Astrocyte (in vitro differentiated cells and primary cell): ENCODE results near the gene RAF1. TPM values are rescaled to one million over a fixed set of nuclear protein-coding genes. Genes with fewer than 3 reads are reported as not detected.
"Not testable (repeated sequence)": the region's sequence is repeated elsewhere in the genome, so short reads cannot be mapped to it uniquely, and the experiment has no call there.

Source experiments
- DNase-seq: peaks from one replicate; pipeline ENCODE4 v3.0.0-alpha.2; 2010; ENCODE audit warnings: low read depth
- FAIRE-seq: peaks from 2 replicates; lab custom pipeline; 2011; peaks lifted over from hg19 to GRCh38; lab: Jason Lieb, UNC
- H2AFZ ChIP-seq: 2 replicates; pipeline ENCODE4 v1.6.0; 2012; ENCODE audit warnings: low read depth, low read length, inconsistent platforms
- H3K27ac ChIP-seq: 2 replicates; pipeline ENCODE4 v1.5.1; 2011; ENCODE audit warnings: low read depth, low read length, inconsistent platforms
- H3K27me3 ChIP-seq: 2 replicates; pipeline ENCODE4 v1.6.0; 2011; ENCODE audit warnings: low read length, inconsistent platforms; ENCODE audit not compliant: insufficient read depth
- H3K36me3 ChIP-seq: 2 replicates; pipeline ENCODE4 v1.5.1; 2011; ENCODE audit warnings: low read length, inconsistent platforms; ENCODE audit not compliant: insufficient read depth
- H3K4me1 ChIP-seq: 2 replicates; pipeline ENCODE4 v1.5.1; 2011; ENCODE audit warnings: low read length, inconsistent platforms; ENCODE audit not compliant: insufficient read depth
- H3K4me2 ChIP-seq: 2 replicates; pipeline ENCODE4 v1.6.0; 2012; ENCODE audit warnings: low read length, inconsistent platforms
- H3K4me3 ChIP-seq: 2 replicates; pipeline ENCODE4 v1.5.1; 2011; ENCODE audit warnings: low read depth, mild to moderate bottlenecking, low read length, inconsistent platforms; ENCODE audit not compliant: insufficient read depth
- H3K79me2 ChIP-seq: 2 replicates; pipeline ENCODE4 v1.6.0; 2012; ENCODE audit warnings: mild to moderate bottlenecking, low read length, inconsistent platforms; ENCODE audit not compliant: insufficient read depth
- H3K9ac ChIP-seq: 2 replicates; pipeline ENCODE4 v1.6.0; 2012; ENCODE audit warnings: mild to moderate bottlenecking, low read length, inconsistent platforms
- H3K9me3 ChIP-seq: 2 replicates; pipeline ENCODE4 v1.5.1; 2012; ENCODE audit warnings: low read depth, mild to moderate bottlenecking, low read length, inconsistent platforms; ENCODE audit not compliant: insufficient read depth
- H4K20me1 ChIP-seq: 2 replicates; pipeline ENCODE4 v1.6.0; 2012; ENCODE audit warnings: low read length, inconsistent platforms; ENCODE audit not compliant: insufficient read depth
- H3K27ac Mint-ChIP-seq: one replicate; pipeline ENCODE4 v1.8.0; 2021; ENCODE audit warnings: mild to moderate bottlenecking, mixed read lengths; ENCODE audit not compliant: unreplicated experiment
- H3K27me3 Mint-ChIP-seq: one replicate; pipeline ENCODE4 v1.8.0; 2021; ENCODE audit warnings: low read depth, mixed read lengths; ENCODE audit not compliant: unreplicated experiment
- H3K36me3 Mint-ChIP-seq: one replicate; pipeline ENCODE4 v1.8.0; 2021; ENCODE audit warnings: low read depth, mixed read lengths; ENCODE audit not compliant: unreplicated experiment
- H3K4me1 Mint-ChIP-seq: one replicate; pipeline ENCODE4 v1.8.0; 2021; ENCODE audit warnings: low read depth, mixed read lengths; ENCODE audit not compliant: unreplicated experiment
- H3K4me3 Mint-ChIP-seq: one replicate; pipeline ENCODE4 v1.8.0; 2021; ENCODE audit warnings: mild to moderate bottlenecking, moderate library complexity, mixed read lengths; ENCODE audit not compliant: unreplicated experiment
- H3K9me3 Mint-ChIP-seq: one replicate; pipeline ENCODE4 v1.8.0; 2021; ENCODE audit warnings: mild to moderate bottlenecking, mixed read lengths; ENCODE audit not compliant: unreplicated experiment
- CTCF ChIP-seq: IDR thresholded peaks from 2 replicates; pipeline ENCODE4 v1.5.1; 2011; ENCODE audit warnings: low read depth, mild to moderate bottlenecking, inconsistent platforms, low read length, moderate library complexity; ENCODE audit not compliant: insufficient read depth
- EZH2 ChIP-seq: IDR thresholded peaks from 2 replicates; pipeline ENCODE4 v1.6.1; 2012; ENCODE audit warnings: mild to moderate bottlenecking, low read length, inconsistent platforms; ENCODE audit not compliant: insufficient read depth
- total RNA-seq: library from RNA; stranded (reverse); gene quantifications from 2 replicates; pipeline ENCODE4 v1.2.1, GENCODE V29; 2021

Gene RAF1
- total RNA-seq, 1 donor from 2014 or later = 80.9 TPM

GRCh38 chr3:12627370-12627769, 36.5 kb downstream of the RAF1 start:
- H3K4me1 Mint-ChIP-seq = peaks cover 26% of the 10 kb centered on the region
- H2AFZ ChIP-seq = no peak overlapping the region
- no peaks in the 10 kb centered on the region for H3K27me3 Mint-ChIP-seq
- no peaks in the 10 kb centered on the region for H3K27me3 ChIP-seq
- no peaks in the 10 kb centered on the region for H3K36me3 ChIP-seq
- no peak overlapping the region for H3K4me3 Mint-ChIP-seq
- H3K4me1 ChIP-seq = peaks cover 5% of the 10 kb centered on the region
- no peak overlapping the region for H3K27ac ChIP-seq
- FAIRE-seq = no peak
- no peak overlapping the region for H3K9ac ChIP-seq
- no peak overlapping the region for H3K4me2 ChIP-seq
- H3K9me3 ChIP-seq = no peaks in the 10 kb centered on the region
- H3K4me3 ChIP-seq = no peak overlapping the region
- no peaks in the 10 kb centered on the region for H3K36me3 Mint-ChIP-seq
- peaks cover 100% of the 10 kb centered on the region for H3K79me2 ChIP-seq
- peaks cover 91% of the 10 kb centered on the region for H4K20me1 ChIP-seq
- TF ChIP-seq CTCF (no peak), EZH2 (no peak)
- DNase-seq = no peak
- no peaks in the 10 kb centered on the region for H3K9me3 Mint-ChIP-seq
- no peak overlapping the region for H3K27ac Mint-ChIP-seq

GRCh38 chr3:12624964-12625363, 39.0 kb downstream of the RAF1 start:
- not testable (repeated sequence) for H3K4me2 ChIP-seq, H3K9me3 ChIP-seq, H3K27me3 Mint-ChIP-seq, H2AFZ ChIP-seq, H3K27ac ChIP-seq, H3K36me3 ChIP-seq, H3K4me3 ChIP-seq, H3K27me3 ChIP-seq, H3K9me3 Mint-ChIP-seq, H3K36me3 Mint-ChIP-seq, H3K4me3 Mint-ChIP-seq, FAIRE-seq, DNase-seq, H3K27ac Mint-ChIP-seq, H3K4me1 ChIP-seq, H3K9ac ChIP-seq
- peaks cover 100% of the 10 kb centered on the region for H3K79me2 ChIP-seq
- H3K4me1 Mint-ChIP-seq = peaks cover 31% of the 10 kb centered on the region
- H4K20me1 ChIP-seq = peaks cover 90% of the 10 kb centered on the region

GRCh38 chr3:12624056-12624455, 39.9 kb downstream of the RAF1 start:
- H3K4me1 Mint-ChIP-seq = peaks cover 28% of the 10 kb centered on the region
- no peak overlapping the region for H3K27ac Mint-ChIP-seq
- H3K27me3 Mint-ChIP-seq = no peaks in the 10 kb centered on the region

More at GRCh38 chr3:12624056-12624455, 39.9 kb downstream of the RAF1 start:
- no peak overlapping the region for H3K27ac ChIP-seq
- peaks cover 97% of the 10 kb centered on the region for H3K79me2 ChIP-seq
- no peaks in the 10 kb centered on the region for H3K27me3 ChIP-seq
- H3K36me3 ChIP-seq = no peaks in the 10 kb centered on the region
- TF ChIP-seq CTCF (no peak), EZH2 (no peak)
- FAIRE-seq (no peak), DNase-seq (no peak)
- H3K9me3 ChIP-seq = no peaks in the 10 kb centered on the region
- no peaks in the 10 kb centered on the region for H3K4me1 ChIP-seq
- no peak overlapping the region for H3K9ac ChIP-seq
- H3K4me2 ChIP-seq = no peak overlapping the region
- H3K9me3 Mint-ChIP-seq = no peaks in the 10 kb centered on the region
- no peak overlapping the region for H3K4me3 Mint-ChIP-seq
- no peak overlapping the region for H2AFZ ChIP-seq
- no peak overlapping the region for H3K4me3 ChIP-seq
- no peaks in the 10 kb centered on the region for H3K36me3 Mint-ChIP-seq
- H4K20me1 ChIP-seq = peaks cover 87% of the 10 kb centered on the region
